Measurements from ENCODE around the gene GFRA1. TPM values are rescaled to one million over a fixed set of nuclear protein-coding genes. Genes with fewer than 3 reads are reported as not detected.

The GFRA1 gene
- total and polyA plus RNA-seq, 2 donors (not counting 3 experiments of a cell fraction or from before 2014, with no cell fraction given), result 0.22 to 0.88 TPM

GRCh38 chr10:116049974-116050304 lies 223.1 kb downstream of the GFRA1 start:
- TF ChIP-seq POLR2A (IDR thresholded peaks at IDR 0.05; ENCODE audit: low read depth, low read length) (no peak), MAX (IDR thresholded peaks at IDR 0.05; ENCODE audit: insufficient read depth, insufficient read length) (no peak), CTCF (IDR thresholded peaks at IDR 0.05; ENCODE audit: extremely low read depth in 1 of 2, insufficient read depth in 1 of 2, low read depth in 1 of 2, low read length in 2 of 2) (no peak), JUN (IDR thresholded peaks at IDR 0.05; ENCODE audit: borderline replicate concordance, insufficient read depth, insufficient read length, low read depth) (no peak), GATA2 (IDR thresholded peaks at IDR 0.05; ENCODE audit: insufficient read depth, insufficient read length, low read depth, low read length) (no peak), FOS (IDR thresholded peaks at IDR 0.05; ENCODE audit: borderline replicate concordance, insufficient read depth, low read length) (no peak), POLR2AphosphoS5 (IDR thresholded peaks at IDR 0.05; ENCODE audit: insufficient read depth, low read depth, low read length) (no peak), MYC (IDR thresholded peaks at IDR 0.05; ENCODE audit: low read depth, low read length) (no peak), EZH2 (IDR thresholded peaks at IDR 0.05; ENCODE audit: borderline replicate concordance, low read depth, low read length, severe bottlenecking) (no peak)
- no TSS peak for BruUV-seq (replicated peaks)
- POLR2A ChIA-PET, result no interaction called here
- Histone ChIP-seq H3K4me3 (replicated peaks in 1 of 3; ENCODE audit: insufficient read depth in 1 of 3, low read depth in 1 of 3, low read length in 3 of 3) (no peak overlapping the region), H3K36me3 (ENCODE audit: control insufficient read depth in 2 of 2, extremely low read depth in 1 of 2, insufficient read depth in 2 of 2, low read length in 2 of 2) (no peaks in the 10 kb centered on the region), H4K20me1 (replicated peaks; ENCODE audit: control insufficient read depth, extremely low read depth, insufficient read depth, low read length) (no peaks in the 10 kb centered on the region), H3K9ac (replicated peaks; ENCODE audit: extremely low read depth, insufficient read depth, low read length) (no peak overlapping the region), H2AFZ (ENCODE audit: low read depth, low read length) (no peak overlapping the region), H3K4me1 (ENCODE audit: control insufficient read depth, extremely low read depth, insufficient read depth, low read length) (no peaks in the 10 kb centered on the region), H3K27ac (ENCODE audit: insufficient read depth, low read depth, low read length) (no peak overlapping the region), H3K9me3 (replicated peaks; ENCODE audit: control insufficient read depth, insufficient read depth, low read length) (no peaks in the 10 kb centered on the region), H3K27me3 (ENCODE audit: control insufficient read depth in 2 of 2, insufficient read depth in 2 of 2, low read length in 2 of 2) (no peaks in the 10 kb centered on the region), H3K9me1 (replicated peaks; ENCODE audit: control insufficient read depth, extremely low read depth, insufficient read depth, low read length) (no peaks in the 10 kb centered on the region), H3K4me2 (ENCODE audit: insufficient read depth, low read length) (no peak overlapping the region), H3K79me2 (ENCODE audit: control insufficient read depth, insufficient read depth, low read length) (no peaks in the 10 kb centered on the region)
- no peak for DNase-seq (ENCODE audit: low read depth, low spot score)
- intact Hi-C loops (cut with micrococcal nuclease) (no loop called here), dilution Hi-C loops (cut with MboI; ENCODE audit: extremely low pct_ligation_motif_present, low sequenced_read_pairs) (no loop called here)
- CTCF ChIA-PET, result no interaction called here
- FAIRE-seq, result no peak
